Subcutaneous abdominal adipose tissue (tissue), 5 donors: ENCODE results near the gene CBX8.

ENCODE experiments used
- H3K27ac ChIP-seq: one replicate; pipeline ENCODE4 v1.7.0; 2013; ENCODE audit warnings: low read depth, mild to moderate bottlenecking, inconsistent platforms, low read length, moderate library complexity
- H3K27me3 ChIP-seq, 5 donors: one replicate each; pipeline ENCODE4 v1.7.0; 2013; ENCODE audit warnings: low read length in 5 of 5, inconsistent platforms in 1 of 5; ENCODE audit not compliant: control insufficient read depth in 5 of 5, insufficient read depth in 4 of 5
- H3K36me3 ChIP-seq, 5 donors: one replicate each; pipeline ENCODE4 v1.7.0; 2013; ENCODE audit warnings: low read length in 5 of 5; ENCODE audit not compliant: control insufficient read depth in 5 of 5, insufficient read depth in 5 of 5
- H3K4me1 ChIP-seq, 5 donors: one replicate each; pipeline ENCODE4 v1.7.0; 2013; ENCODE audit warnings: low read length in 5 of 5, mild to moderate bottlenecking in 3 of 5, moderate library complexity in 1 of 5; ENCODE audit not compliant: control insufficient read depth in 5 of 5, insufficient read depth in 5 of 5
- H3K4me3 ChIP-seq, 5 donors: one replicate each; pipeline ENCODE4 v1.7.0; 2013; ENCODE audit warnings: low read length in 5 of 5, low read depth in 1 of 5
- H3K9ac ChIP-seq, 5 donors: one replicate each; pipeline ENCODE4 v1.7.0; 2013; ENCODE audit warnings: low read length in 5 of 5, mild to moderate bottlenecking in 4 of 5, moderate library complexity in 3 of 5
- H3K9me3 ChIP-seq, 5 donors: one replicate each; pipeline ENCODE4 v1.7.0; 2013; ENCODE audit warnings: low read length in 5 of 5; ENCODE audit not compliant: control insufficient read depth in 5 of 5
- donor health status: healthy.
- donor health status: healthy.
- donor health status: healthy.
- donor health status: healthy.
- donor health status: healthy.

The CBX8 gene

GRCh38 chr17:79804856-79805696 is 8.2 kb upstream of the CBX8 start:
- H3K27ac ChIP-seq: no peak overlapping the region
- H3K9ac ChIP-seq: no peak overlapping the region
- H3K27me3 ChIP-seq: peaks cover 90 to 95% (median 93%) of the 10 kb centered on the region in 5 donors
- H3K9me3 ChIP-seq: no peaks in the 10 kb centered on the region
- peaks cover 0 to 45% (median 34%) of the 10 kb centered on the region in 5 donors for H3K4me1 ChIP-seq
- H3K4me3 ChIP-seq: no peak overlapping the region
- no peaks in the 10 kb centered on the region for H3K36me3 ChIP-seq

- peaks cover 96 to 99% (median 99%) of the 10 kb centered on the region in 5 donors for H3K27me3 ChIP-seq
- no peak overlapping the region for H3K9ac ChIP-seq
- H3K9me3 ChIP-seq: no peaks in the 10 kb centered on the region
- no peak overlapping the region for H3K27ac ChIP-seq
- H3K4me3 ChIP-seq: peak overlapping the region in 1 of 5 donors; percentile 36
- H3K36me3 ChIP-seq: no peaks in the 10 kb centered on the region
- H3K4me1 ChIP-seq: peaks cover 0 to 51% (median 42%) of the 10 kb centered on the region in 5 donors
Measured at GRCh38 chr17:79803997-79804855, 7.3 kb upstream of the CBX8 start.

GRCh38 chr17:79803421-79803996 is 6.6 kb upstream of the CBX8 start:
- Histone ChIP-seq H3K4me1 (peaks cover under 1 to 56% (median 48%) of the 10 kb centered on the region in 5 donors), H3K4me3 (no peak overlapping the region), H3K9ac (no peak overlapping the region), H3K36me3 (no peaks in the 10 kb centered on the region), H3K9me3 (no peaks in the 10 kb centered on the region), H3K27me3 (peaks cover 92 to 99% (median 98%) of the 10 kb centered on the region in 5 donors), H3K27ac (no peak overlapping the region)

- peaks cover 92 to 99% (median 98%) of the 10 kb centered on the region in 5 donors for H3K27me3 ChIP-seq
- H3K4me3 ChIP-seq: no peak overlapping the region
- no peak overlapping the region for H3K27ac ChIP-seq
- H3K9me3 ChIP-seq: no peaks in the 10 kb centered on the region
- H3K36me3 ChIP-seq: no peaks in the 10 kb centered on the region
- peaks cover 2 to 62% (median 55%) of the 10 kb centered on the region in 5 donors for H3K4me1 ChIP-seq
- no peak overlapping the region for H3K9ac ChIP-seq
Measured at GRCh38 chr17:79802736-79803420, 6.0 kb upstream of the CBX8 start.

- Histone ChIP-seq H3K27ac (no peak overlapping the region), H3K4me1 (peaks cover 2 to 65% (median 57%) of the 10 kb centered on the region in 5 donors), H3K9me3 (no peaks in the 10 kb centered on the region), H3K36me3 (no peaks in the 10 kb centered on the region), H3K27me3 (peaks cover 85 to 93% (median 91%) of the 10 kb centered on the region in 5 donors), H3K4me3 (no peak overlapping the region), H3K9ac (no peak overlapping the region)
Measured at GRCh38 chr17:79802039-79802735, 5.3 kb upstream of the CBX8 start.

- H3K9me3 ChIP-seq: no peaks in the 10 kb centered on the region
- H3K36me3 ChIP-seq: no peaks in the 10 kb centered on the region
- H3K4me3 ChIP-seq: peak overlapping the region in 1 of 5 donors; percentile 37
- no peak overlapping the region for H3K27ac ChIP-seq
- H3K9ac ChIP-seq: no peak overlapping the region
- peaks cover 77 to 85% (median 83%) of the 10 kb centered on the region in 5 donors for H3K27me3 ChIP-seq
- H3K4me1 ChIP-seq: peaks cover 2 to 69% (median 59%) of the 10 kb centered on the region in 5 donors
Measured at GRCh38 chr17:79801156-79802038, 4.5 kb upstream of the CBX8 start.

- H3K4me1 ChIP-seq: peaks cover 3 to 76% (median 63%) of the 10 kb centered on the region in 5 donors
- peak overlapping the region in 3 of 5 donors; percentile 2 to 40 (median 37) for H3K4me3 ChIP-seq
Measured at GRCh38 chr17:79800325-79801155, 3.7 kb upstream of the CBX8 start.

More at GRCh38 chr17:79800325-79801155, 3.7 kb upstream of the CBX8 start:
- no peak overlapping the region for H3K27ac ChIP-seq
- no peaks in the 10 kb centered on the region for H3K36me3 ChIP-seq
- H3K27me3 ChIP-seq: peaks cover 70 to 77% (median 75%) of the 10 kb centered on the region in 5 donors
- H3K9me3 ChIP-seq: no peaks in the 10 kb centered on the region
- no peak overlapping the region for H3K9ac ChIP-seq
